HG02678 (cell line): ENCODE results near the gene DGCR2.
"Not testable (repeated sequence)": the region's sequence is repeated elsewhere in the genome, so short reads cannot be mapped to it uniquely, and the experiment has no call there.

Experiments used
- ATAC-seq: cut with Tn5 transposase; IDR thresholded peaks from one replicate; pipeline ENCODE4 v1.9.1; 2021; ENCODE audit warnings: mild to moderate bottlenecking, moderate library complexity; ENCODE audit not compliant: unreplicated experiment

The DGCR2 gene

GRCh38 chr22:19032898-19033567 lies 89.2 kb downstream of the DGCR2 start:
- ATAC-seq: not testable (repeated sequence)

- not testable (repeated sequence) for ATAC-seq
Observed at GRCh38 chr22:19032156-19032785, 89.9 kb downstream of the DGCR2 start.

- not testable (repeated sequence) for ATAC-seq
Observed at GRCh38 chr22:19030889-19031252, 91.3 kb downstream of the DGCR2 start.

GRCh38 chr22:19030226-19030888 lies 91.9 kb downstream of the DGCR2 start:
- not testable (repeated sequence) for ATAC-seq

- ATAC-seq: not testable (repeated sequence)
Observed at GRCh38 chr22:19029113-19030103, 92.8 kb downstream of the DGCR2 start.

GRCh38 chr22:19028060-19028455 lies 94.2 kb downstream of the DGCR2 start:
- not testable (repeated sequence) for ATAC-seq

GRCh38 chr22:19027371-19028059 lies 94.7 kb downstream of the DGCR2 start:
- ATAC-seq: not testable (repeated sequence)

GRCh38 chr22:19026080-19026479 lies 96.1 kb downstream of the DGCR2 start:
- not testable (repeated sequence) for ATAC-seq

GRCh38 chr22:19024956-19025489 lies 97.2 kb downstream of the DGCR2 start:
- ATAC-seq: not testable (repeated sequence)

- not testable (repeated sequence) for ATAC-seq
Observed at GRCh38 chr22:19023931-19024330, 98.3 kb downstream of the DGCR2 start.

- no peak for ATAC-seq
Observed at GRCh38 chr22:19022755-19023154, 99.5 kb downstream of the DGCR2 start.

GRCh38 chr22:19019679-19020032 lies 102.6 kb downstream of the DGCR2 start:
- ATAC-seq: no peak

- no peak for ATAC-seq
Observed at GRCh38 chr22:19019029-19019678, 103.1 kb downstream of the DGCR2 start.

GRCh38 chr22:19018256-19018655 lies 104.0 kb downstream of the DGCR2 start:
- no peak for ATAC-seq

- ATAC-seq: no peak
Observed at GRCh38 chr22:19016081-19016766, 106.0 kb downstream of the DGCR2 start.

GRCh38 chr22:19014886-19015285 lies 107.3 kb downstream of the DGCR2 start:
- ATAC-seq: no peak

GRCh38 chr22:19013881-19014598 lies 108.2 kb downstream of the DGCR2 start:
- not testable (repeated sequence) for ATAC-seq

GRCh38 chr22:19013411-19013810 lies 108.8 kb downstream of the DGCR2 start:
- ATAC-seq: not testable (repeated sequence)
